Right lobe of liver (tissue), 6 donors: Measurements from ENCODE around the gene MAML2. TPM values are rescaled to one million over a fixed set of nuclear protein-coding genes. Genes with fewer than 3 reads are reported as not detected.

Experiments
- ATAC-seq, 4 donors: fragments of 200-7000 bp; cut with Tn5 transposase; one replicate each; pipeline ENCODE4 v1.9.1; 2020; ENCODE audit warnings: mild to moderate bottlenecking in 4 of 4, moderate library complexity in 4 of 4
- DNase-seq, 3 donors: peaks; one replicate each; pipeline ENCODE4 v3.0.0-alpha.2; 2020
- H3K27ac ChIP-seq, 3 donors: fragments of 200-600 bp; one replicate each; pipeline ENCODE4 v1.8.0; 2022
- H3K27me3 ChIP-seq, 2 donors: fragments of 200-600 bp; one replicate each; pipeline ENCODE4 v1.8.0; 2022
- H3K36me3 ChIP-seq, 4 donors: fragments of 200-600 bp; sonication (generic) in 1 of 4; one replicate each; pipeline versions ENCODE4 v1.5.1 to v1.8.0; 2017 to 2022; ENCODE audit warnings: control low read depth in 1 of 4
- H3K4me1 ChIP-seq, 4 donors: fragments of 200-600 bp; sonication (generic) in 1 of 4; one replicate each; pipeline versions ENCODE4 v1.5.1 to v1.8.0; 2017 to 2022; ENCODE audit warnings: control low read depth in 1 of 4
- H3K4me3 ChIP-seq, 3 donors: fragments of 200-600 bp; one replicate each; pipeline ENCODE4 v1.8.0; 2022
- H3K9me3 ChIP-seq, 4 donors: fragments of 200-600 bp; sonication (generic) in 1 of 4; one replicate each; pipeline versions ENCODE4 v1.5.1 to v1.8.0; 2017 to 2022; ENCODE audit warnings: control low read depth in 1 of 4
- CTCF ChIP-seq, 4 donors: fragments of 200-600 bp in 3 of 4; fragments of 450-650 bp in 1 of 4; IDR thresholded peaks; one replicate each; pipeline versions ENCODE4 v1.5.1 to v1.8.0; 2016 to 2022; ENCODE audit warnings: antibody characterized with exemption in 4 of 4, mild to moderate bottlenecking in 2 of 4
- POLR2A ChIP-seq: fragments of 450-650 bp; IDR thresholded peaks from one replicate; pipeline ENCODE4 v1.6.1; 2017; ENCODE audit warnings: antibody characterized with exemption, mild to moderate bottlenecking
- WGBS: methylation state at CpG from one replicate; pipeline ENCODE4 v1.1.6; 2018; ENCODE audit warnings: low coverage, low lambda C conversion rate; ENCODE audit not compliant: insufficient coverage; ENCODE audit errors: missing lambda C conversion rate; 5-methylcytosine and 5-hydroxymethylcytosine counted together
- intact Hi-C, 2 donors: fragments of 100-400 bp; cut with DNase I; formaldehyde crosslinking; loops; one replicate each; pipeline versions ENCODE4 v1.11.2 to v1.14.1; 2022
- total RNA-seq, 6 experiments: library from RNA; depleted of rRNA in 2 of 6; stranded (reverse); fragments of >200 nt in 2 of 6; fragmentation: NEBNext Ultra II Directional in 3 of 6; extraction: Animal tissue kit (Norgen Biotek cat#: 25700) in 3 of 6; gene quantifications; one replicate each; pipeline versions ENCODE4 v1.1.0 to v1.2.4, GENCODE V29; 2016 to 2023
- donor health status: DM: no; HTN: yes; CAD: no.
- donor health status: DM: no; HTN: no; CAD: no.
- donor health status: DM: no; HTN: no; CAD: no.
- donor health status: DM: no; HTN: yes; CAD: no.
- donor health status: DM: no; HTN: yes; CAD: no.

The MAML2 gene
- total RNA-seq, 6 experiments from 2014 or later = 0.92 to 2.3 (median 1.9) TPM

- DNase-seq (no peak), ATAC-seq (no peak)
- WGBS = 81% methylated on average over 8 of the region's 10 CpGs
- no peaks in the 10 kb centered on the region for H3K27me3 ChIP-seq
- H3K36me3 ChIP-seq = no peaks in the 10 kb centered on the region
- H3K4me1 ChIP-seq = no peaks in the 10 kb centered on the region
- no peak for TF ChIP-seq CTCF (IDR thresholded peaks at IDR 0.05)
- TF ChIP-seq POLR2A = no peak
- no peaks in the 10 kb centered on the region for H3K9me3 ChIP-seq
- H3K27ac ChIP-seq = no peak overlapping the region
- intact Hi-C loops = no loop called here
- no peak overlapping the region for H3K4me3 ChIP-seq
Observed at GRCh38 chr11:96322775-96323641, 20.0 kb downstream of the MAML2 start.

- Histone ChIP-seq H3K27ac (no peak overlapping the region), H3K9me3 (no peaks in the 10 kb centered on the region), H3K27me3 (no peaks in the 10 kb centered on the region), H3K36me3 (no peaks in the 10 kb centered on the region), H3K4me1 (peaks cover 0 to 3% (median 0%) of the 10 kb centered on the region in 4 donors), H3K4me3 (no peak overlapping the region)
- intact Hi-C loops = no loop called here
- TF ChIP-seq POLR2A (no peak), CTCF (IDR thresholded peaks at IDR 0.05) (no peak)
- DNase-seq (no peak), ATAC-seq (no peak)
- WGBS = 82% methylated on average over 5 of the region's 5 CpGs
Observed at GRCh38 chr11:96321091-96321490, 21.9 kb downstream of the MAML2 start.

- 59% methylated on average over 2 of the region's 2 CpGs for WGBS
- no peak overlapping the region for H3K27ac ChIP-seq
- no peaks in the 10 kb centered on the region for H3K36me3 ChIP-seq
- H3K4me1 ChIP-seq = peaks cover 0 to 3% (median 0%) of the 10 kb centered on the region in 4 donors
- intact Hi-C loops = no loop called here
- H3K4me3 ChIP-seq = no peak overlapping the region
- H3K27me3 ChIP-seq = no peaks in the 10 kb centered on the region
- TF ChIP-seq CTCF (IDR thresholded peaks at IDR 0.05) (no peak), POLR2A (no peak)
- no peaks in the 10 kb centered on the region for H3K9me3 ChIP-seq
- ATAC-seq (no peak), DNase-seq (no peak)
Observed at GRCh38 chr11:96319898-96320656, 22.9 kb downstream of the MAML2 start.

GRCh38 chr11:96318850-96319249 lies 24.1 kb downstream of the MAML2 start:
- DNase-seq (no peak), ATAC-seq (no peak)
- intact Hi-C loops = no loop called here
- Histone ChIP-seq H3K9me3 (no peaks in the 10 kb centered on the region), H3K27me3 (no peaks in the 10 kb centered on the region), H3K27ac (no peak overlapping the region), H3K4me3 (no peak overlapping the region), H3K4me1 (peaks cover 0 to 13% (median 0%) of the 10 kb centered on the region in 4 donors), H3K36me3 (no peaks in the 10 kb centered on the region)
- WGBS = 60% methylated on average over 1 of the region's 3 CpGs
- TF ChIP-seq CTCF (IDR thresholded peaks at IDR 0.05) = no peak
- TF ChIP-seq POLR2A = no peak
